ENCODE data around the gene OS9.
"Not testable (repeated sequence)": the region's sequence is repeated elsewhere in the genome, so short reads cannot be mapped to it uniquely, and the experiment has no call there.

The OS9 gene

GRCh38 chr12:57694459-57695019, 607 bp downstream of the OS9 start:
- DNase-seq (ENCODE audit: low spot score): peak; percentile 6

DNA sequence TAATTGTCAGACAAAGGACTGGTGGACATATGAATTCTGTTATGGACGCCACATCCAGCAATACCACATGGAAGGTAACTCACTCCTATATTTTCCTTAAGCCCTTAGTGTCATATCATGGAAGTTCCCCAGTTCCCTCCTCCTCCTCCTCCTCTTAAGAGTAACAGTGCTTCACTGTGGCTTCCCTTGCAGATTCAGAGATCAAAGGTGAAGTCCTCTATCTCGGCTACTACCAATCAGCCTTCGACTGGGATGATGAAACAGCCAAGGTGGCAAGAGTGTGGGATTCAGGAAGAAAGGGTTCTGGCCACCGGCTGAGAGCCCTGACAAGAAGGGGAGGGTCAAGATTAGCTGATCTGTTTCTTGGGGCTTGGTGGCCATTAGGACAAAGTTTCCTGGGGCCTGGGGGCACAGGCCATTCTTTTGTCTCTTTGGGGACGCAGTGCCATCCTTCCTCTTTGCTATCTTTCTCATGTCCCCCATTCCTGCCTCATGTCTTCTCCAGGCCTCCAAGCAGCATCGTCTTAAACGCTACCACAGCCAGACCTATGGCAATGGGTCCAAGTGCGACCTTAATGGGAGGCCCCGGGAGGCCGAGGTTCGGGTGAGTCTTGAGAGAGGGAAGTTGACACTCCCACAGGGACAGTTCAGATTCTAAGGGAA, 2.0 kb downstream of the OS9 start:
- DNase-seq (ENCODE audit: low spot score): no peak

GRCh38 chr12:57697076-57697475, 3.1 kb downstream of the OS9 start:
- no peak for DNase-seq (ENCODE audit: low spot score)

DNA sequence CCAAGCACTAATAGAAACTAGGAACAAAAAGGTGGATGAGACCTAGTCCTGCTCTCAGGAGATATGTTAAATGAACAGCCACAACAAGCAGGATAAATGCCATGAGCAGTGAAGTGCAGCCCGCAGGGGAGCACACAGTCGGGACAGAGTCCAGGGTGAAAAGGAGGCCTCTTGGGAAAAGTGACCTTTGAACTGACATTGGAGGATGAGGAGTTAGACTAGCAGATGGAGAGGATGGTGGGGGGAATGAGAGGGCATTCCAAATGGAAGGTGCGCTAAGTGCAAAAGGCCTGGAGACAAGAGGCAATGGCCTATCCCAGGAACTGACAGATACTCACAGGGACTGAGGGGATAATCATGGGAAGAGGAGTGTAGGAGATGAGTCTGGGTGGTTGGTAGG, 4.5 kb downstream of the OS9 start:
- DNase-seq (ENCODE audit: low spot score): no peak

DNA sequence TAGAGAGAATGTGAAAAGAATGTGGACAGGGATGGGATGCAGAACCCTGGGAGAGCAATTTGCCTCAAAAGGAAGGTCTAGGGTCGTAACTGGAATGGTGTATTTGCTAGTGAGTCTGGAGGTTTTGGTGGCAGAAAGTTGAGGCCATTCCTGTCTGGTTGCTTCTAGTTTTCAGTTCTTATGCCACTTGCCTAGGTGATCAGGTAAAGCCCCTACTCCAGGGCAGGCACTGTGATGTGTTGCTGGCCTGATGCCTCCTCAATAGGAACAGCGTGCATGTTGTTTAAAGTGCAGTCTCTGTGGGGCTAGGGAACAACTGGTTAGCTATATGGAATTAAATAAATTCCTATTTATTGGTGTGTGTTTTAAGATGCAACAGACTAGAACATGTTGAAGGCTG, 6.4 kb downstream of the OS9 start:
- DNase-seq (ENCODE audit: low spot score): no peak

- no peak for DNase-seq (ENCODE audit: low spot score)
Measured at GRCh38 chr12:57707250-57707649, 13.3 kb downstream of the OS9 start.

- DNase-seq (ENCODE audit: low spot score): no peak
Measured at GRCh38 chr12:57708296-57708695, 14.4 kb downstream of the OS9 start.

DNA sequence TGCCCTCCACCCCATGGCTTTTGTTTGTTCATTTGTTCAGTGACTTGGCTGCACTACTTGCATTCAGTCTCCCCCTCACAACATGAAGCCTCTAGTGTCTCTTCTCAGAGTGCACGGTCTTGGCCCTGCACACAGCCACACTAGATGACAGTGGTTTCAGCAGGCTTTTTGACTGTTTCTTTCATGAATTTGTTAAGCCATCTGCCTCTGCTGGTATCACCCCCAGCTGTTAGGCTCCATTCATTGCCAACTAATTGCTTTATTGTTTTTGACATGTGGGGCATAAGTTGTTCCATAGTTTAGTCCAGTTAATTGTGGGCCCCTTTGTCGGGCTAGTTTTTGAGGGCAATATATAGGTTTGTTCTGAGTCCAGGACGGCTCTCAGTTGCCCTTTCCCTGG, 18.8 kb downstream of the OS9 start:
- no peak for DNase-seq (ENCODE audit: low spot score)

GRCh38 chr12:57713209-57713608, 19.3 kb downstream of the OS9 start:
- no peak for DNase-seq (ENCODE audit: low spot score)

GRCh38 chr12:57715036-57715748, 21.3 kb downstream of the OS9 start:
- not testable (repeated sequence) for DNase-seq (ENCODE audit: low spot score)

DNA sequence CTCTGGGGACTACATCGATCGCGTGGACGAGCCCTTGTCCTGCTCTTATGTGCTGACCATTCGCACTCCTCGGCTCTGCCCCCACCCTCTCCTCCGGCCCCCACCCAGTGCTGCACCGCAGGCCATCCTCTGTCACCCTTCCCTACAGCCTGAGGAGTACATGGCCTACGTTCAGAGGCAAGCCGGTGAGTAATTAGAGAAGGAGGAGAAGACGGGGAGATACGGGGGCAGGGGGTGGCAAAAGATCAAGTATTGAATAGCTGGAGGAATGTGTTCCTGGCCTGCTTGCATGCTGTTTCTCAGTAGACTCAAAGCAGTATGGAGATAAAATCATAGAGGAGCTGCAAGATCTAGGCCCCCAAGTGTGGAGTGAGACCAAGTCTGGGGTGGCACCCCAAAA, 21.9 kb downstream of the OS9 start:
- DNase-seq (ENCODE audit: low spot score): no peak

GRCh38 chr12:57716305-57716704, 22.4 kb downstream of the OS9 start:
- no peak for DNase-seq (ENCODE audit: low spot score)

GRCh38 chr12:57717131-57717530, 23.2 kb downstream of the OS9 start:
- DNase-seq (ENCODE audit: low spot score): no peak

DNA sequence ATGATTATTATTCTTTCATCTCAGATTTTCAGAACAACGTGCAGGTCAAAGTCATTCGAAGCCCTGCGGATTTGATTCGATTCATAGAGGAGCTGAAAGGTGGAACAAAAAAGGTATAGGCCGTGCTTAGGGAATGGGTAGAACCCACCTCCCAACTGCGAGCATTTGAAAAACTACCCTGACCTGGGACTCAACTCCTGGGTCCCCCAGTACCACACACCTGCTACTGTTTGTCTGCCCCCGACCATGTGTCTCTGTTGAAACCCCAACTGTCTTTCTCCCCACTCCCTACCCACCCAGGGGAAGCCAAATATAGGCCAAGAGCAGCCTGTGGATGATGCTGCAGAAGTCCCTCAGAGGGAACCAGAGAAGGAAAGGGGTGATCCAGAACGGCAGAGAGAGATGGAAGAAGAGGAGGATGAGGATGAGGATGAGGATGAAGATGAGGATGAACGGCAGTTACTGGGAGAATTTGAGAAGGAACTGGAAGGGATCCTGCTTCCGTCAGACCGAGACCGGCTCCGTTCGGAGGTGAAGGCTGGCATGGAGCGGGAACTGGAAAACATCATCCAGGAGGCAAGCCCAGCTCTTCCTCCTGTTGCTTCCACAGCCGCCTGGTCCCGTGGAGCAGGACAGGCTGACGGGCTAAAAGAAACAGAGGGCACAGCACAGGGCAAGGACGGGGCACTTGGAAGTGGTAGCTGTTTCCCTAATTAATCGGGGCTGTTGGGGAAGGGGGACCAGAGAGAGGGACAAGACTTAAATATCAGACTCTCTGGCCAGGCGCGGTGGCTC, 24.1 kb downstream of the OS9 start:
- DNase-seq (ENCODE audit: low spot score): no peak

DNA sequence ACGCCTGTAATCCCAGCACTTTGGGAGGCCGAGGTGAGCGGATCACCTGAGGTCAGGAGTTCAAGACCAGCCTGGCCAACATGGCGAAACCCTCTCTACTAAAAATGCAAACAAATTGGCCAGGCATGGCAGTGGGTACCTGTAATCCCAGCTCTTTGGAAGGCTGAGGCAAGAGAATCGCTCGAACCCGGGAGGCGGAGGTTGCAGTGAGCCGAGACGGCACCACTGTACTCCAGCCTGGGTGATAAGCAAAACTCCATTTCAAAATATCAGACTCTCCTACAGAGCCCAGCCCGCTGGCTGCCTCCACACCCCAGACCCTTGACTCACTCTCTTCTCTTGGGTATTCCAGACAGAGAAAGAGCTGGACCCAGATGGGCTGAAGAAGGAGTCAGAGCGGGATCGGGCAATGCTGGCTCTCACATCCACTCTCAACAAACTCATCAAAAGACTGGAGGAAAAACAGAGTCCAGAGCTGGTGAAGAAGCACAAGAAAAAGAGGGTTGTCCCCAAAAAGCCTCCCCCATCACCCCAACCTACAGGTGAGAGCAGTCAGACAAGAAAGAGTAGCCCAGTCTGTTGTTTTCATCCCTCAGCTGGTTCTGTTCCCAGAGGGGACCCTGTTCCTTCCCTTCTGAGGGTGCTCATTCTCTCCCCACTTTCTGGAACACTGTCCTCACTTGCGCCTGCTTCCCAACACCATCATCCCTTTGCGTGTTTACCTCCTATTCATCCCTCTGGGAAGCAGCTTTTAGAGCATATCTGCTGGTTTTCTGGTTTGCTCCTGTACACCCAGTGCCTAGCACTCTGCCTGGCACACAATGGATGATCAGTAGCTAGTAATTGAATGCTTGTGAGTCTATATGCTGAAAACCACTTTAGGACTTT, 25.0 kb downstream of the OS9 start:
- DNase-seq (ENCODE audit: low spot score): no peak

GRCh38 chr12:57719777-57720605, 26.1 kb downstream of the OS9 start:
- DNase-seq (ENCODE audit: low spot score): no peak

DNA sequence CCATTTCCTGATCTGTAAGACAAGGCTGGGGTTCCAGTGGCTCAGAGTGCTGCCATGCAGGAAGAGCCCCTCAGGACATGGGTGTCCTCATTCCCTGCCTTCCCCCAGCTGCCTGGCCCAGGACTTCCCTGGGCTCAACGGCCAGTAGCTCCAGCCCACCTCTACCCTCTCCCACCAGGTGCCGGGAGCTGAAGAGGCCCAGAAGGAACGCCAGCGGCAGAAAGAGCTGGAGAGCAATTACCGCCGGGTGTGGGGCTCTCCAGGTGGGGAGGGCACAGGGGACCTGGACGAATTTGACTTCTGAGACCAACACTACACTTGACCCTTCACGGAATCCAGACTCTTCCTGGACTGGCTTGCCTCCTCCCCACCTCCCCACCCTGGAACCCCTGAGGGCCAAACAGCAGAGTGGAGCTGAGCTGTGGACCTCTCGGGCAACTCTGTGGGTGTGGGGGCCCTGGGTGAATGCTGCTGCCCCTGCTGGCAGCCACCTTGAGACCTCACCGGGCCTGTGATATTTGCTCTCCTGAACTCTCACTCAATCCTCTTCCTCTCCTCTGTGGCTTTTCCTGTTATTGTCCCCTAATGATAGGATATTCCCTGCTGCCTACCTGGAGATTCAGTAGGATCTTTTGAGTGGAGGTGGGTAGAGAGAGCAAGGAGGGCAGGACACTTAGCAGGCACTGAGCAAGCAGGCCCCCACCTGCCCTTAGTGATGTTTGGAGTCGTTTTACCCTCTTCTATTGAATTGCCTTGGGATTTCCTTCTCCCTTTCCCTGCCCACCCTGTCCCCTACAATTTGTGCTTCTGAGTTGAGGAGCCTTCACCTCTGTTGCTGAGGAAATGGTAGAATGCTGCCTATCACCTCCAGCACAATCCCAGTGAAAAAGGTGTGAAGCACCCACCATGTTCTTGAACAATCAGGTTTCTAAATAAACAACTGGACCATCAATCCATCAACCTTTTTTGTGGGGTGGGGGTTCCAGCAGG, 27.0 kb downstream of the OS9 start:
- no peak for DNase-seq (ENCODE audit: low spot score)

DNA sequence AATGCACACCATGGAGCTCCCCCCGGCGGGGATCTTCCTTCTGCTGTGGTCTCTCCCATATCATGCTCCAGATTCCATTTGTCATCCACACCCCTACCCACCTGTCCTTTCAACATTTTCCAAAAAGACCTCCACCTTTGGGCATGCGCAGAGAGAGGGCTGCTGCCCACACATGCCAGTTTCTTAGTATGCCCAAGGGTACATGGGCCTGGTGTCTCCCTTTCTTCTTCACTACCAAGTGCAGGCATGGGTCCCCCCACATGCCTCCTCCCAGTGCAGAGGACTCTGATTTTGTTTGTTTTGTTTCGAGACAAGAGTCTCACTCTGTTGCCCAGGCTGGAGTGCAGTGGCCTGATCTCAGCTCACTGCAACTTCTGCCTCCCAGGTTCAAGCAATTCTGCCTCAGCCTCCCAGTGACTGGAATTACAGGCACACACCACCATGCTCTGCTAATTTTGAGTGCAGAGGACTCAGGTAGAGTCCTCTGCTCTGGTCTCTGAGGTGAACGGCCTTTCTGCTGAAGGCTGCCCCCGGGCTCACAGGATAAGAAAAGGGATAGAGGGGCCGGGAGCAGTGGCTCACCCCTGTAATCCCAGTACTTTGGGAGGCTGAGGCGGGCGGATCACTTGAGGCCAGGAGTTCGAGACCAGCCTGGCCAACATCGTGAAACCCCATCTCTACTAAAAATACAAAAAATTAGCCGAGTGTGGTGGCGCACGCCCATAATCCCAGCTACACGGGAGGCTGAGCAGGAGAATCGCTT, 28.1 kb downstream of the OS9 start:
- not testable (repeated sequence) for DNase-seq (ENCODE audit: low spot score)

All from kidney tubule cell (primary cell).